NCI-H510A treated with DMSO at 0.1 percent for 48 hours (cell line): ENCODE data around the gene EVA1C.
A peak's percentile ranks its signal among the peaks of the same experiment; 100 is the strongest.
"Not testable (repeated sequence)": the region's sequence is repeated elsewhere in the genome, so short reads cannot be mapped to it uniquely, and the experiment has no call there.

Experiments used
- DNase-seq: peaks from one replicate; lab custom pipeline; 2025; lab: John Stamatoyannopoulos, UW

The EVA1C gene

GRCh38 chr21:32390537-32391224 is 21.8 kb upstream of the EVA1C start:
- DNase-seq: not testable (repeated sequence)

- no peak for DNase-seq
These were observed 20.8 kb upstream of the EVA1C start for GRCh38 chr21:32391755-32392154.

GRCh38 chr21:32392299-32392879 is 20.1 kb upstream of the EVA1C start:
- no peak for DNase-seq

GRCh38 chr21:32392880-32393676 is 19.4 kb upstream of the EVA1C start, which contains the start of gene URB1:
Gene URB1, minus strand, starts transcription at chr21:32393012. Its CDS starts 102 bp downstream, at chr21:32392910.
- peak; percentile 75 for DNase-seq

- no peak for DNase-seq
These were observed 18.9 kb upstream of the EVA1C start for GRCh38 chr21:32393677-32394001.

GRCh38 chr21:32403201-32403777 is 9.2 kb upstream of the EVA1C start:
- DNase-seq: peak; percentile 38

- DNase-seq: no peak
These were observed 6.1 kb upstream of the EVA1C start for GRCh38 chr21:32406405-32406804.

GRCh38 chr21:32410291-32410690 is 2.2 kb upstream of the EVA1C start:
- no peak for DNase-seq

- no peak for DNase-seq
These were observed 1.6 kb upstream of the EVA1C start for GRCh38 chr21:32410916-32411315.

GRCh38 chr21:32411350-32412161 is 950 bp upstream of the EVA1C start:
- DNase-seq: no peak

GRCh38 chr21:32413015-32413504 is 554 bp downstream of the EVA1C start:
- DNase-seq: no peak

GRCh38 chr21:32413697-32414578 is 1.4 kb downstream of the EVA1C start:
- no peak for DNase-seq

GRCh38 chr21:32414579-32415358 is 2.3 kb downstream of the EVA1C start:
- DNase-seq: no peak

- no peak for DNase-seq
These were observed 3.2 kb downstream of the EVA1C start for GRCh38 chr21:32415451-32416398.

- DNase-seq: no peak
These were observed 5.6 kb downstream of the EVA1C start for GRCh38 chr21:32418146-32418545.

GRCh38 chr21:32422064-32422463 is 9.6 kb downstream of the EVA1C start:
- no peak for DNase-seq

GRCh38 chr21:32423320-32424190 is 11.0 kb downstream of the EVA1C start:
- DNase-seq: no peak

- no peak for DNase-seq
These were observed 11.7 kb downstream of the EVA1C start for GRCh38 chr21:32424191-32424535.
